SK-N-MC (cell line): ENCODE results near the gene ZNF366.

ENCODE experiments used
- EZH2 ChIP-seq: fragments of 200-600 bp; sonication (generic); IDR thresholded peaks from one replicate; pipeline ENCODE4 v1.6.1; 2017; ENCODE audit warnings: antibody characterized with exemption
- FOXP2 ChIP-seq: optimal IDR thresholded peaks from 2 replicates; pipeline ENCODE3; 2011; ENCODE audit warnings: mild to moderate bottlenecking, moderate library complexity; ENCODE audit not compliant: insufficient read depth; ENCODE audit errors: extremely low read length, control extremely low read depth
- POLR2AphosphoS5 ChIP-seq: IDR thresholded peaks from 2 replicates; pipeline ENCODE4 v1.6.1; 2012; ENCODE audit warnings: mild to moderate bottlenecking, low read depth, low read length, borderline replicate concordance

DNA sequence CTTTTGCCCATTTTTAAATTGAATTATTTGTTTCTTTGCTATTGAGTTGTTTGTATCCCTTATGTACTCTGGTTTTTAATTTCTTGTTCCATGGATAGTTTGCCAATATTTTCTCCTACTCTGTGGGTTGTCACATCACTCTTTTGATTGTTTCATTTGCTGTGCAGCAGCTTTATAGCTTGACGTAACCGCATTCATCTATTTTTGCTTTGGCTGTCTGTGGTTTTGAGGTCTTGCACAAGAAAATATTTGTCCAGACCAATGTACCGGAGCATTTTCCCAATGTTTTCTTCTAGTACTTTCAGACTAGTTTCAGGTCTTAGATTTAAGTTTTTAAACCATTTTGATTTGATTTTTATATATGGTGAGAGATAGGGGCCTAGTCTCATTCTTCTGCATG lies 36.2 kb upstream of the ZNF366 start:
- TF ChIP-seq EZH2 (no peak), POLR2AphosphoS5 (no peak), FOXP2 (no peak)
